Progenitor cell of endocrine pancreas (in vitro differentiated cells): ENCODE measurements around the gene ADGRV1. TPM values are rescaled to one million over a fixed set of nuclear protein-coding genes. Genes with fewer than 3 reads are reported as not detected.

Experiments
- DNase-seq: peaks from one replicate; pipeline ENCODE4 v3.0.0; 2021; ENCODE audit warnings: low spot score; ENCODE audit not compliant: unreplicated experiment
- H3K27ac Mint-ChIP-seq: 2 replicates; pipeline ENCODE4 v1.8.0; 2021; ENCODE audit warnings: mild to moderate bottlenecking, moderate library complexity, mixed read lengths
- H3K27me3 Mint-ChIP-seq: 2 replicates; pipeline ENCODE4 v1.8.0; 2021; ENCODE audit warnings: mixed read lengths
- H3K36me3 Mint-ChIP-seq: 2 replicates; pipeline ENCODE4 v1.8.0; 2022; ENCODE audit warnings: mixed read lengths; ENCODE audit not compliant: insufficient read depth
- H3K4me1 Mint-ChIP-seq: 2 replicates; pipeline ENCODE4 v1.8.0; 2021; ENCODE audit warnings: low read depth, mixed read lengths
- H3K4me3 Mint-ChIP-seq: 2 replicates; pipeline ENCODE4 v1.8.0; 2021; ENCODE audit warnings: low read depth, mild to moderate bottlenecking, moderate library complexity, mixed read lengths
- H3K9me3 Mint-ChIP-seq: 2 replicates; pipeline ENCODE4 v1.8.0; 2021; ENCODE audit warnings: low read depth, mixed read lengths
- total RNA-seq: library from RNA; stranded (reverse); gene quantifications from 2 replicates; pipeline ENCODE4 v1.2.1, GENCODE V29; 2021
- TF ChIP-seq, protein P1 (sequence below): fragments of 200-600 bp; sonication (generic); IDR thresholded peaks from one replicate; pipeline ENCODE4 v1.5.0; 2021; ENCODE audit warnings: antibody characterized with exemption, mild to moderate bottlenecking; ENCODE audit not compliant: unreplicated experiment

The ADGRV1 gene
- total RNA-seq, 1 donor from 2014 or later: 82.3 TPM

DNA sequence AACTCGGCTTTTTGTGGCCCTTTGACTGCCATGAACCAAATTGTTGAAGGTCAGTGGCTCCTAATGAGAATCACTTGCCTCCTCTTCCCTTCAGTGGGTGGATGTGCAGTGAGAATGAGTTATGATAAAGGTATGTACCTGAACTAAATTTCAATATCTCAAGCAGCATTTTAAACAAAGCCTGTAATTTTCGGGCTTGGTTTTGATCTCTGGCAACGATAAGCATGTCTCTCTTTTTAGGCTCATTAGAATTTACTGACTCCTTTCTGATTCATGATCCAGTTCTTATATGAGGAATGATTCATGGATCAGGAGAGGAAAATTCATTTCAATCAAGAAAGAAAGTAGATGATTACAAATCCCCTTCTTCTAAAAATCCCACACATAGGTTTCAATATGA, 519.0 kb downstream of the ADGRV1 start:
- Mint-ChIP-seq H3K36me3 (peaks cover 8% of the 10 kb centered on the region), H3K4me1 (no peaks in the 10 kb centered on the region), H3K27ac (no peak overlapping the region), H3K9me3 (no peaks in the 10 kb centered on the region), H3K27me3 (no peaks in the 10 kb centered on the region), H3K4me3 (no peak overlapping the region)
- TF ChIP-seq, protein P1, sequence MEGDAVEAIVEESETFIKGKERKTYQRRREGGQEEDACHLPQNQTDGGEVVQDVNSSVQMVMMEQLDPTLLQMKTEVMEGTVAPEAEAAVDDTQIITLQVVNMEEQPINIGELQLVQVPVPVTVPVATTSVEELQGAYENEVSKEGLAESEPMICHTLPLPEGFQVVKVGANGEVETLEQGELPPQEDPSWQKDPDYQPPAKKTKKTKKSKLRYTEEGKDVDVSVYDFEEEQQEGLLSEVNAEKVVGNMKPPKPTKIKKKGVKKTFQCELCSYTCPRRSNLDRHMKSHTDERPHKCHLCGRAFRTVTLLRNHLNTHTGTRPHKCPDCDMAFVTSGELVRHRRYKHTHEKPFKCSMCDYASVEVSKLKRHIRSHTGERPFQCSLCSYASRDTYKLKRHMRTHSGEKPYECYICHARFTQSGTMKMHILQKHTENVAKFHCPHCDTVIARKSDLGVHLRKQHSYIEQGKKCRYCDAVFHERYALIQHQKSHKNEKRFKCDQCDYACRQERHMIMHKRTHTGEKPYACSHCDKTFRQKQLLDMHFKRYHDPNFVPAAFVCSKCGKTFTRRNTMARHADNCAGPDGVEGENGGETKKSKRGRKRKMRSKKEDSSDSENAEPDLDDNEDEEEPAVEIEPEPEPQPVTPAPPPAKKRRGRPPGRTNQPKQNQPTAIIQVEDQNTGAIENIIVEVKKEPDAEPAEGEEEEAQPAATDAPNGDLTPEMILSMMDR: no peak
- DNase-seq: no peak

DNA sequence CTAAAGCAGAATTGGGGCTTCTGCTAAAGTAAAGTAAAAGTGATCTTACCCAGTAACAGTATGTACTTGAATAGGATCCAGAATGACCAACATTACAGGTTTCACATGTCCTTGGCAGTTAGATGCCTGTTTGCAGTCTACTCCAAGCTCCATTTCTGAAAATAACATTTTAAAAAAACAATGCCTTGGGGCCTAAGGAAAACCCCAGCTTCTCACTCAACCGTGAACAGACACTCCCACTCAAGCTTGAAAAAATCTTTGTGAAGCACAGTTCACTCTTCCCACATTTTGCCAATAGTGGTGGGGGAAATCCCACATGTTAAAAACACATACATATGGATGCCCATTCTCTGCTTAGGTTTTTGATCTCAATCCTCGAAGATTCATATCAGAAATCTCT, 520.4 kb downstream of the ADGRV1 start:
- Mint-ChIP-seq H3K9me3 (peaks cover 1% of the 10 kb centered on the region), H3K27ac (no peak overlapping the region), H3K27me3 (no peaks in the 10 kb centered on the region), H3K36me3 (peaks cover 10% of the 10 kb centered on the region), H3K4me1 (no peaks in the 10 kb centered on the region), H3K4me3 (no peak overlapping the region)
- TF ChIP-seq, protein P1: no peak
- DNase-seq: no peak

DNA sequence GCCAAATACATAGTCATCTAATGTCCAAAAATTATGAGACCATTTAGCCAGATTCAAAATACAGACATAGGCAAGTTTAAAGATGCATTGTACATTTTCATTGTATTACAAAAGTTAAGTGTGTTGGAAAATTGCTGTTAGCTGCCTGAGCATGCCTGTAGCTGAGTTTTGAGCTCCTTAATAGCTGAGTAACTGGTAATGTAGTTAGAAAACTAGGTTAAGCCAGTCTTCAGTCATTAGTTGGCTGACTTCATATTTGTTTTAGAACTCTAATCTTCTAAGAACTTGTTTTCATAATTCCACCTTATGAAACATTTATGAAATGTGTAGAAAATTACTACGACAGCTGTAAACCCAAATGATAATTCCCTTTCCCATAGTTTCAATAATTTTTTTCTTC, 531.2 kb downstream of the ADGRV1 start:
- Mint-ChIP-seq H3K27me3 (no peaks in the 10 kb centered on the region), H3K4me1 (peaks cover 8% of the 10 kb centered on the region), H3K4me3 (no peak overlapping the region), H3K27ac (no peak overlapping the region), H3K9me3 (no peaks in the 10 kb centered on the region), H3K36me3 (no peaks in the 10 kb centered on the region)
- no peak for DNase-seq
- TF ChIP-seq, protein P1: no peak

DNA sequence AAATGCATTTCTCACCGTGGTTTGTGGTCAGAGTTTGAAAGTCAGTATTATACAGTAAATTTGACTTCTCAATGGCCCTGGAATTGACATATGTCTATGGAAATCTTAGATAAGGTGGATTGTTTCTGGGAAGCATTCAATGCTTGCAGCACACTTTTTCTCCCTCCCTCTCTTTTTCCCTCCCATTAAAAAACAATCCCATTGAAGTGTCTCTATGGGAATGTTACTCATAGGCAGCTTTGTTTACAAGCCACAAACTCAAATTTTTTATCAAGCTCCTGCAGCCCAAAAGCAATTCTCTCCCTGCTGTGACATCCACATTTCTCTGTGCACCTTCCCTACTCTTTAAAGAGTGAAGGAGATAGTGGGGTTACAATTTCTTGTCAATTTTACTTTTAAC, 532.4 kb downstream of the ADGRV1 start:
- no peaks in the 10 kb centered on the region for H3K27me3 Mint-ChIP-seq
- peaks cover 8% of the 10 kb centered on the region for H3K4me1 Mint-ChIP-seq
- no peaks in the 10 kb centered on the region for H3K9me3 Mint-ChIP-seq
- TF ChIP-seq, protein P1: no peak
- H3K27ac Mint-ChIP-seq: no peak overlapping the region
- no peak for DNase-seq
- no peaks in the 10 kb centered on the region for H3K36me3 Mint-ChIP-seq
- no peak overlapping the region for H3K4me3 Mint-ChIP-seq

DNA sequence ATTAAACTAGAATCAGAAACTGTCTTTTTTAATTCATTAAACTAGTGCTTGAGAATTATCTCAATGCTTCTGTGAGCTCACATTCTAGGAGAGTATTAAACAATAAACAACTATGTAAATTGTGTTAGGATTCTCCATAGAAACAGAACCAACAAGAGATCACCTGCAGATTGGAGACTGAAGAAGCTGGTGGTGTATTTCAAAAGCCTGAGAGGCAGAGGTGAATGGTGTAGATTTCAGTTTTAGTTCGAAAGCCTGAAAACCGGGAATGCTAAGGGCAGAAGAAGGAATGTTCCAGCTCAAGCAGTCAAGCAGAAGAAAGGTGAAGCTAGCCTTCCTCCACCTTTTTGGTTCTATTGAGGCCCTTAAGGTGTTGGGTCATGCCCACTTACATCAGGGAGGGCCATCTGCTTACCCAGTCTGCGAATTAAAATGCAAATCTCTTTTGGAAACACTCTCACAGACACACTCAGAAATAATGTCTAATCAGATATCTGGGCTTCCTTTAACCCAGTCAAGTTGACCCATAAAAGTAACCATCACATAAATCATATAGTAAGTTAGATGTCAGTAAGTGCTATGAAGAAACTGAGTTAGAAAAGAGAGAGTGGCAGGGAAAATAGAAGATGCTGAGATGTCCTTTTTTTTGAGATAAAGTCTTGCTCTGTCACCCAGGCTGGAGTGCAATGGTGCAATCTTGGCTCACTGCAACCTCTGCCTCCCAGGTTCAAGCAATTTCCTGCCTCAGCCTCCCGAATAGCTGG, 533.1 kb downstream of the ADGRV1 start:
- Mint-ChIP-seq H3K36me3 (no peaks in the 10 kb centered on the region), H3K27me3 (no peaks in the 10 kb centered on the region), H3K27ac (no peak overlapping the region), H3K4me3 (no peak overlapping the region), H3K9me3 (no peaks in the 10 kb centered on the region), H3K4me1 (peaks cover 8% of the 10 kb centered on the region)
- TF ChIP-seq, protein P1: no peak
- DNase-seq: no peak
